Kidney epithelial cell (primary cell): ENCODE results near the gene SUGCT. TPM values are rescaled to one million over a fixed set of nuclear protein-coding genes. Genes with fewer than 3 reads are reported as not detected.

Experiments used
- DNase-seq: peaks from one replicate; pipeline ENCODE4 v3.0.0-alpha.2; 2010; ENCODE audit warnings: low read depth
- H3K27me3 ChIP-seq: 2 replicates; pipeline ENCODE4 v1.6.0; 2011; ENCODE audit warnings: low read length; ENCODE audit not compliant: control insufficient read depth, insufficient read depth
- H3K36me3 ChIP-seq: 2 replicates; pipeline ENCODE4 v1.5.1; 2011; ENCODE audit warnings: low read length; ENCODE audit not compliant: control insufficient read depth, insufficient read depth
- H3K4me3 ChIP-seq: 2 replicates; pipeline ENCODE4 v1.5.1; 2011; ENCODE audit warnings: low read depth, mild to moderate bottlenecking, control low read depth, low read length
- CTCF ChIP-seq: IDR thresholded peaks from 2 replicates; pipeline ENCODE4 v1.5.1; 2011; ENCODE audit warnings: mild to moderate bottlenecking, moderate library complexity, low read length, control low read depth, inconsistent platforms; ENCODE audit not compliant: insufficient read depth, poor library complexity, severe bottlenecking
- total RNA-seq: library from RNA; depleted of rRNA; stranded (reverse); fragments of >200 nt; gene quantifications from 2 replicates; pipeline ENCODE4 v1.2.3, GENCODE V29; 2015

SUGCT gene
- total RNA-seq, 1 donor from 2014 or later = 4.0 TPM

- Histone ChIP-seq H3K4me3 (no peak overlapping the region), H3K27me3 (no peaks in the 10 kb centered on the region), H3K36me3 (no peaks in the 10 kb centered on the region)
- TF ChIP-seq CTCF = peak; percentile 56
- DNase-seq = no peak
Observed at GRCh38 chr7:40680657-40681056, 545.9 kb downstream of the SUGCT start.

GRCh38 chr7:40682696-40683095 is 547.9 kb downstream of the SUGCT start:
- Histone ChIP-seq H3K36me3 (no peaks in the 10 kb centered on the region), H3K27me3 (no peaks in the 10 kb centered on the region), H3K4me3 (no peak overlapping the region)
- no peak for DNase-seq
- no peak for TF ChIP-seq CTCF

GRCh38 chr7:40694026-40694809 is 559.4 kb downstream of the SUGCT start:
- no peak for TF ChIP-seq CTCF
- no peaks in the 10 kb centered on the region for H3K27me3 ChIP-seq
- no peak overlapping the region for H3K4me3 ChIP-seq
- no peaks in the 10 kb centered on the region for H3K36me3 ChIP-seq
- no peak for DNase-seq

DNA sequence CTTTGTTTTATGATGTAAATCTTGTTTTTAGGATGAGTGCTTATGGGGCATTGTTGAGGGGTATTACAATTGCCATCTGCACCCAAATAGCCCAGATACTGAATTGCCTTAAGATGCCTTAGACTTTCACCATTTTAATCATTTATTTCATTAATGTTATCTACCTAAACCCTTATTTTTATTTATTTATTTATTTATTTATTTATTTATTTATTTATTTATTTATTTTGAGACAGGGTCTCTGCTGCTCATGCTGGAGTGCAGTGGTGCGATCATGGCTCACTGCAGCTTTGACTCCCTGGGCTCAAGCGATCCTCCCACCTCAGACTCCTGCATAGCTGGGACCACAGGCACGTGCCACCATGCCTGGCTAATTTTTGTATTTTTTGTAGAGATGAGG is 560.2 kb downstream of the SUGCT start:
- no peak for TF ChIP-seq CTCF
- Histone ChIP-seq H3K36me3 (no peaks in the 10 kb centered on the region), H3K4me3 (no peak overlapping the region), H3K27me3 (no peaks in the 10 kb centered on the region)
- no peak for DNase-seq

DNA sequence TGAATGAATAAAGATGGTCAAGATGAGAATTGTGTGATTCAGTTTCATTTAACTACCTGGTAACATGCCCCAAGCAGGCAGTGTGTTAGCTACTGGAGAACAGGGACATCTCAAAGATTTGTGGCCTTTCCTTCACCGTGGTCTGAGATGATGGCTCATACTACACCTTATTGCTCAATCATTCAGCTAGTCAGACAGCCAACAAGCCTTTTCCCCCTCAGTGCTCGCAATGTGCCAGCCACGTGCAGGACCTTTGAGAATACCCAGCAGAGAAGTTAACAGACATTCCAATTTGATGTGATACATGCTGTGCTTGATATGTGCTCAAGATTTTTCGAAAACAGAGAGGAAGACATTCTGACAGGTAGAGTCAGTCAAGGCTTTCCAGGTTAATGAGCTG is 562.8 kb downstream of the SUGCT start:
- DNase-seq = no peak
- no peak overlapping the region for H3K4me3 ChIP-seq
- TF ChIP-seq CTCF = no peak

More for the DNA sequence above, 562.8 kb downstream of the SUGCT start:
- no peaks in the 10 kb centered on the region for H3K36me3 ChIP-seq
- no peaks in the 10 kb centered on the region for H3K27me3 ChIP-seq
